Measurements from ENCODE around the gene CR1. TPM values are rescaled to one million over a fixed set of nuclear protein-coding genes. Genes with fewer than 3 reads are reported as not detected.

Gene CR1
- total and polyA plus RNA-seq, 2 of the 4 experiments (the other 2 are of a cell fraction) = not detected

- Histone ChIP-seq H2BK15ac (ENCODE audit: low read depth, low read length) (no peak overlapping the region), H2AK5ac (ENCODE audit: low read depth, low read length) (no peak overlapping the region), H2BK5ac (ENCODE audit: low read depth, low read length, poor library complexity, severe bottlenecking) (no peak overlapping the region), H2BK120ac (ENCODE audit: low read depth, low read length) (no peak overlapping the region), H3K9ac (ENCODE audit: low read depth, low read length) (no peak overlapping the region), H4K5ac (ENCODE audit: low read depth, low read length) (no peak overlapping the region), H2AFZ (replicated peaks; ENCODE audit: low read length, poor library complexity) (no peak overlapping the region), H4K91ac (ENCODE audit: insufficient read depth, low read depth, low read length) (no peak overlapping the region), H2AK9ac (replicated peaks; ENCODE audit: low read depth, low read length, poor library complexity) (no peak overlapping the region), H3K27me3 (ENCODE audit: control insufficient read depth, insufficient read depth, low read length) (peaks cover 20% of the 10 kb centered on the region), H3K27ac (ENCODE audit: insufficient read depth, low read length) (no peak overlapping the region), H3K4me1 (ENCODE audit: control insufficient read depth, insufficient read depth, low read length) (no peaks in the 10 kb centered on the region), H3K18ac (ENCODE audit: low read depth, low read length) (no peak overlapping the region), H3K4me3 (ENCODE audit: insufficient read depth, low read depth, low read length) (no peak overlapping the region), H3K14ac (replicated peaks; ENCODE audit: low read depth, low read length) (no peak overlapping the region), H3K79me1 (ENCODE audit: low read depth in 1 of 2, low read length in 2 of 2) (no peaks in the 10 kb centered on the region), H3K56ac (ENCODE audit: extremely low read depth, insufficient read depth, low read length) (no peak overlapping the region), H4K8ac (ENCODE audit: low read depth in 2 of 2, low read length in 2 of 2) (no peak overlapping the region), H3K4me2 (ENCODE audit: low read depth, low read length) (no peak overlapping the region), H3K9me3 (ENCODE audit: control insufficient read depth, insufficient read depth, low read length) (no peaks in the 10 kb centered on the region), H3K23ac (ENCODE audit: low read depth, low read length) (no peak overlapping the region), H4K20me1 (ENCODE audit: insufficient read depth, low read length) (no peaks in the 10 kb centered on the region), H3K36me3 (ENCODE audit: control insufficient read depth, insufficient read depth, low read length) (no peaks in the 10 kb centered on the region), H2BK20ac (ENCODE audit: low read depth, low read length) (no peak overlapping the region), H3K4ac (ENCODE audit: low read depth, low read length) (no peak overlapping the region), H3K9me1 (ENCODE audit: insufficient read depth, low read length) (no peaks in the 10 kb centered on the region)
- no TSS peak for BruUV-seq (replicated peaks)
- DNase-seq (no peak), ATAC-seq (ENCODE audit: low read depth) (no peak)
- TF ChIP-seq POLR2A (IDR thresholded peaks at IDR 0.05; ENCODE audit: low read depth, low read length) (no peak), CEBPB (IDR thresholded peaks at IDR 0.05; ENCODE audit: low read depth, low read length) (no peak), MXI1 (IDR thresholded peaks at IDR 0.05; ENCODE audit: borderline replicate concordance, low read depth, low read length) (no peak), MAFK (IDR thresholded peaks at IDR 0.05; ENCODE audit: low read depth, low read length) (no peak), FOS (IDR thresholded peaks at IDR 0.05; ENCODE audit: low read depth, low read length) (no peak), BHLHE40 (IDR thresholded peaks at IDR 0.05; ENCODE audit: low read depth, low read length) (no peak), USF2 (IDR thresholded peaks at IDR 0.05; ENCODE audit: low read depth, low read length) (no peak), CHD1 (IDR thresholded peaks at IDR 0.05; ENCODE audit: low read depth, low read length) (no peak), RFX5 (IDR thresholded peaks at IDR 0.05; ENCODE audit: low read depth, low read length) (no peak)
- in situ Hi-C loops (cut with MboI; ENCODE audit: low sequenced_read_pairs) = no loop called here
- intact Hi-C loops (cut with micrococcal nuclease) = no loop called here
- dilution Hi-C loops (cut with HindIII; ENCODE audit: low sequenced_read_pairs, unreplicated experiment) = no loop called here
- CTCF ChIA-PET = no interaction called here
- POLR2A ChIA-PET (ENCODE audit: unreplicated experiment) = no interaction called here
Observed at GRCh38 chr1:207646171-207646570, 150.2 kb downstream of the CR1 start.

Measured in IMR-90 (cell line).